GM21786 (cell line): ENCODE results near the gene DNM1L.

Experiments used
- ATAC-seq: cut with Tn5 transposase; IDR thresholded peaks from one replicate; pipeline ENCODE4 v1.9.1; 2021; ENCODE audit not compliant: unreplicated experiment

Gene DNM1L

GRCh38 chr12:32679091-32679919, at the start of gene DNM1L:
TSS of gene DNM1L (plus strand) at chr12:32679301. CDS start at chr12:32679364, 63 bp downstream.
- ATAC-seq: peak; percentile 93

GRCh38 chr12:32641287-32641901, 37.7 kb upstream of the DNM1L start:
- no peak for ATAC-seq

GRCh38 chr12:32644431-32644830, 34.7 kb upstream of the DNM1L start:
- no peak for ATAC-seq

- ATAC-seq: no peak
Observed at GRCh38 chr12:32647275-32647674, 31.8 kb upstream of the DNM1L start.

GRCh38 chr12:32650508-32650907, 28.6 kb upstream of the DNM1L start:
- no peak for ATAC-seq

GRCh38 chr12:32651151-32651955, 27.7 kb upstream of the DNM1L start:
- no peak for ATAC-seq

- ATAC-seq: no peak
Observed at GRCh38 chr12:32651956-32652210, 27.2 kb upstream of the DNM1L start.

GRCh38 chr12:32659908-32660440, 19.1 kb upstream of the DNM1L start:
- no peak for ATAC-seq

- ATAC-seq: no peak
Observed at GRCh38 chr12:32661706-32662105, 17.4 kb upstream of the DNM1L start.

- ATAC-seq: no peak
Observed at GRCh38 chr12:32662665-32663064, 16.4 kb upstream of the DNM1L start.

GRCh38 chr12:32666018-32666417, 13.1 kb upstream of the DNM1L start:
- no peak for ATAC-seq

GRCh38 chr12:32669584-32669983, 9.5 kb upstream of the DNM1L start:
- no peak for ATAC-seq

GRCh38 chr12:32671930-32672780, 6.9 kb upstream of the DNM1L start:
- no peak for ATAC-seq

GRCh38 chr12:32679920-32680237, 778 bp downstream of the DNM1L start:
- ATAC-seq: no peak

GRCh38 chr12:32680787-32681186, 1.7 kb downstream of the DNM1L start:
- no peak for ATAC-seq

GRCh38 chr12:32681272-32681671, 2.2 kb downstream of the DNM1L start:
- ATAC-seq: no peak

GRCh38 chr12:32686340-32686739, 7.2 kb downstream of the DNM1L start:
- ATAC-seq: no peak

- no peak for ATAC-seq
Observed at GRCh38 chr12:32688786-32689185, 9.7 kb downstream of the DNM1L start.

- no peak for ATAC-seq
Observed at GRCh38 chr12:32690927-32691326, 11.8 kb downstream of the DNM1L start.

- no peak for ATAC-seq
Observed at GRCh38 chr12:32692358-32692757, 13.3 kb downstream of the DNM1L start.

GRCh38 chr12:32693036-32693435, 13.9 kb downstream of the DNM1L start:
- no peak for ATAC-seq
